ENCODE measurements around the gene PSMD1.

DNA sequence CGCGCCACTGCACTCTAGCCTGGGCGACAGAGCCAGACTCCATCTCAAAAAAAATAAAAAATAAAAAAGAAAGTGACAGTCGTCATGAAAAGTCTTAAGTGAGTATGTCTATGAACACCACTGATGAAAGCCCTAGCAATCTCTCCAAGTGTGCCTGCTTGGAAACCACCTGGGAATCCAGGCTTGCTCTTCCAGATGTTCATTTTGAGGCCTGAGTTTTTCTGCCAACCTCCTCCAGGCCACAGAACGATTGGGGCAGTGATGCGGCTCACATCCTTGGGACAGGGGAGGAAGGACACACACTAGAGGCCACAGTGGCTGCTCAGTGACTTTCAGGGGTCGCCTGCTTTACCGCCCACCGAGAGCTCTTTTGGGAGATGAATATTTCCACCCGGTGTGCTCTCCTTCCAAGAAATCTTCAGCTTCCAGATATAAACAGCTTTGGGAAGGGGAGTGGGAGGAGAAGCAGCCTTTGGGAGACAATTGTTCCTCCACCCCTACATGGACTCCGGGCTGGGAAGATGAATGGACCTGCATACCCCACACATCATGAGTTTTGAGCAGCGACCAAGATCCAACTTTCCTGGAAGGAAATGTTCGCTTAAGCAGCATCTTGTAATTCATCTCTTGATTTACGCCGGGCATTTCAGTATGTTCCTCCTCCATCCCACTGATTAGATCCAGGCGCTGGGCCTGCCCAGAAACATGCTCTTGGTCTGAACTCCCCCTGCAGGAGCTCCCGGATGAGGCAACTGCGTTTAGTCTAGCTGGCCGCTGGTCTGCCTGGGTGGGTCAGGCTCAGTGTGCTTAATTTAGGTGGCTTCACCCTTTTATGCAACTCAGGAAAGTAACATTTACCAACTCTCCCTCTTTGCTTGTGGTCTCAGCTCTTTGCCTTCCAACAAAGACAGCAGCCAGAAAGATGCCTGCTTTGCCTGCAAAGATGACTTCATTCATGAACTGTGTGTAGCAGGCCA lies 135.5 kb downstream of the PSMD1 start:
- no peak for TF ChIP-seq POLR2A (IDR thresholded peaks at IDR 0.05)
- TF ChIP-seq, protein P1, sequence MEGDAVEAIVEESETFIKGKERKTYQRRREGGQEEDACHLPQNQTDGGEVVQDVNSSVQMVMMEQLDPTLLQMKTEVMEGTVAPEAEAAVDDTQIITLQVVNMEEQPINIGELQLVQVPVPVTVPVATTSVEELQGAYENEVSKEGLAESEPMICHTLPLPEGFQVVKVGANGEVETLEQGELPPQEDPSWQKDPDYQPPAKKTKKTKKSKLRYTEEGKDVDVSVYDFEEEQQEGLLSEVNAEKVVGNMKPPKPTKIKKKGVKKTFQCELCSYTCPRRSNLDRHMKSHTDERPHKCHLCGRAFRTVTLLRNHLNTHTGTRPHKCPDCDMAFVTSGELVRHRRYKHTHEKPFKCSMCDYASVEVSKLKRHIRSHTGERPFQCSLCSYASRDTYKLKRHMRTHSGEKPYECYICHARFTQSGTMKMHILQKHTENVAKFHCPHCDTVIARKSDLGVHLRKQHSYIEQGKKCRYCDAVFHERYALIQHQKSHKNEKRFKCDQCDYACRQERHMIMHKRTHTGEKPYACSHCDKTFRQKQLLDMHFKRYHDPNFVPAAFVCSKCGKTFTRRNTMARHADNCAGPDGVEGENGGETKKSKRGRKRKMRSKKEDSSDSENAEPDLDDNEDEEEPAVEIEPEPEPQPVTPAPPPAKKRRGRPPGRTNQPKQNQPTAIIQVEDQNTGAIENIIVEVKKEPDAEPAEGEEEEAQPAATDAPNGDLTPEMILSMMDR (IDR thresholded peaks at IDR 0.05): peak; percentile 45 to 73 (median 50)
- peak; percentile 77 to 87 (median 81) for TF ChIP-seq POLR2AphosphoS5 (IDR thresholded peaks at IDR 0.05)
